ENCODE data around the gene PPP2R5C.
"Not testable (repeated sequence)": the region's sequence is repeated elsewhere in the genome, so short reads cannot be mapped to it uniquely, and the experiment has no call there.

The PPP2R5C gene

GRCh38 chr14:101729382-101729781 lies 32.1 kb upstream of the PPP2R5C start:
- Histone ChIP-seq H3K27ac (ENCODE audit: low read depth, low read length) (no peak overlapping the region), H3K27me3 (ENCODE audit: control insufficient read depth, low read length) (no peaks in the 10 kb centered on the region; the same call in 1 of the 2 replicates), H3F3A (ENCODE audit: control insufficient read depth, insufficient read depth) (peaks cover 6% of the 10 kb centered on the region), H3K4me2 (ENCODE audit: low read length) (no peak overlapping the region), H3K9me2 (replicated peaks; ENCODE audit: control insufficient read depth, low read length) (no peaks in the 10 kb centered on the region), H3K9me3 (ENCODE audit: control insufficient read depth, insufficient read depth, low read length) (no peaks in the 10 kb centered on the region), H4K20me1 (ENCODE audit: control insufficient read depth, insufficient read depth, low read depth, low read length) (no peaks in the 10 kb centered on the region), H3K4me3 (ENCODE audit: low read length) (no peak overlapping the region), H3K36me3 (ENCODE audit: control insufficient read depth, low read length) (no peaks in the 10 kb centered on the region), H3K79me2 (ENCODE audit: control insufficient read depth, low read length) (no peaks in the 10 kb centered on the region), H3K4me1 (ENCODE audit: control insufficient read depth, low read length) (peaks cover 17% of the 10 kb centered on the region)
- no peak for TF ChIP-seq EZH2phosphoT487 (IDR thresholded peaks at IDR 0.05; ENCODE audit: borderline replicate concordance, low read length)
- TF ChIP-seq CTCF (IDR thresholded peaks at IDR 0.05; ENCODE audit: low read depth, low read length, poor library complexity, severe bottlenecking), result no peak

- H4K20me1 ChIP-seq (ENCODE audit: control insufficient read depth, insufficient read depth, low read depth, low read length); H3K36me3 ChIP-seq (ENCODE audit: control insufficient read depth, low read length); H3K9me3 ChIP-seq (ENCODE audit: control insufficient read depth, insufficient read depth, low read length); H3K79me2 ChIP-seq (ENCODE audit: control insufficient read depth, low read length); H3K4me3 ChIP-seq (ENCODE audit: low read length); H3K27ac ChIP-seq (ENCODE audit: low read depth, low read length); H3K4me2 ChIP-seq (ENCODE audit: low read length); H3F3A ChIP-seq (ENCODE audit: control insufficient read depth, insufficient read depth); H3K27me3 ChIP-seq (ENCODE audit: control insufficient read depth, low read length); H3K9me2 ChIP-seq (replicated peaks; ENCODE audit: control insufficient read depth, low read length): not testable (repeated sequence)
- H3K4me1 ChIP-seq (ENCODE audit: control insufficient read depth, low read length), result peaks cover 17% of the 10 kb centered on the region
These were observed 31.4 kb upstream of the PPP2R5C start for GRCh38 chr14:101730157-101730556.

GRCh38 chr14:101730626-101731186 lies 30.8 kb upstream of the PPP2R5C start:
- no peak overlapping the region for H3K4me2 ChIP-seq (ENCODE audit: low read length)
- H3K4me1 ChIP-seq (ENCODE audit: control insufficient read depth, low read length), result peaks cover 17% of the 10 kb centered on the region
- H3K9me2 ChIP-seq (replicated peaks; ENCODE audit: control insufficient read depth, low read length), result no peaks in the 10 kb centered on the region
- H3K36me3 ChIP-seq (ENCODE audit: control insufficient read depth, low read length), result no peaks in the 10 kb centered on the region
- TF ChIP-seq CTCF (IDR thresholded peaks at IDR 0.05; ENCODE audit: low read depth, low read length, poor library complexity, severe bottlenecking), result no peak
- no peak for TF ChIP-seq EZH2phosphoT487 (IDR thresholded peaks at IDR 0.05; ENCODE audit: borderline replicate concordance, low read length)
- H3K27me3 ChIP-seq (ENCODE audit: control insufficient read depth, low read length), result no peaks in the 10 kb centered on the region; the same call in 1 of the 2 replicates
- no peaks in the 10 kb centered on the region for H3K9me3 ChIP-seq (ENCODE audit: control insufficient read depth, insufficient read depth, low read length)
- H3K27ac ChIP-seq (ENCODE audit: low read depth, low read length), result no peak overlapping the region
- H3F3A ChIP-seq (ENCODE audit: control insufficient read depth, insufficient read depth), result no peaks in the 10 kb centered on the region
- H3K79me2 ChIP-seq (ENCODE audit: control insufficient read depth, low read length), result no peaks in the 10 kb centered on the region
- H4K20me1 ChIP-seq (ENCODE audit: control insufficient read depth, insufficient read depth, low read depth, low read length), result no peaks in the 10 kb centered on the region
- no peak overlapping the region for H3K4me3 ChIP-seq (ENCODE audit: low read length)

- Histone ChIP-seq H3K9me3 (ENCODE audit: control insufficient read depth, insufficient read depth, low read length) (no peaks in the 10 kb centered on the region), H3K36me3 (ENCODE audit: control insufficient read depth, low read length) (no peaks in the 10 kb centered on the region), H3K4me2 (ENCODE audit: low read length) (peak overlapping the region; percentile 44), H3K4me1 (ENCODE audit: control insufficient read depth, low read length) (peaks cover 17% of the 10 kb centered on the region), H3K9me2 (replicated peaks; ENCODE audit: control insufficient read depth, low read length) (no peaks in the 10 kb centered on the region), H3K79me2 (ENCODE audit: control insufficient read depth, low read length) (no peaks in the 10 kb centered on the region), H3K27me3 (ENCODE audit: control insufficient read depth, low read length) (no peaks in the 10 kb centered on the region; the same call in 1 of the 2 replicates), H3K4me3 (ENCODE audit: low read length) (peak overlapping the region; percentile 15), H3K27ac (ENCODE audit: low read depth, low read length) (no peak overlapping the region), H3F3A (ENCODE audit: control insufficient read depth, insufficient read depth) (no peaks in the 10 kb centered on the region), H4K20me1 (ENCODE audit: control insufficient read depth, insufficient read depth, low read depth, low read length) (no peaks in the 10 kb centered on the region)
- TF ChIP-seq EZH2phosphoT487 (IDR thresholded peaks at IDR 0.05; ENCODE audit: borderline replicate concordance, low read length) (no peak), CTCF (IDR thresholded peaks at IDR 0.05; ENCODE audit: low read depth, low read length, poor library complexity, severe bottlenecking) (no peak)
These were observed 30.1 kb upstream of the PPP2R5C start for GRCh38 chr14:101731187-101732080.

Measured in DOHH2 (cell line).